Activated CD4-positive, CD25-positive, alpha-beta regulatory T cell treated with anti-CD3 and anti-CD28 coated beads, Interleukin-2, amount 50 U/mL, for 72 hours (primary cell): Measurements from ENCODE around the gene RP9.

ENCODE experiments used
- DNase-seq: peaks from one replicate; pipeline ENCODE4 v3.0.0; 2021

Gene RP9, protein sequence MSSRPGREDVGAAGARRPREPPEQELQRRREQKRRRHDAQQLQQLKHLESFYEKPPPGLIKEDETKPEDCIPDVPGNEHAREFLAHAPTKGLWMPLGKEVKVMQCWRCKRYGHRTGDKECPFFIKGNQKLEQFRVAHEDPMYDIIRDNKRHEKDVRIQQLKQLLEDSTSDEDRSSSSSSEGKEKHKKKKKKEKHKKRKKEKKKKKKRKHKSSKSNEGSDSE

GRCh38 chr7:33109005-33109757 is at the start of gene RP9:
Gene RP9, minus strand, starts transcription at chr7:33109404. Its CDS starts 32 bp downstream, at chr7:33109372.
- DNase-seq: peak; percentile 81

GRCh38 chr7:33157781-33158180 is 48.6 kb upstream of the RP9 start:
- DNase-seq: no peak

- no peak for DNase-seq
These were observed 48.1 kb upstream of the RP9 start for GRCh38 chr7:33157311-33157710.

DNA sequence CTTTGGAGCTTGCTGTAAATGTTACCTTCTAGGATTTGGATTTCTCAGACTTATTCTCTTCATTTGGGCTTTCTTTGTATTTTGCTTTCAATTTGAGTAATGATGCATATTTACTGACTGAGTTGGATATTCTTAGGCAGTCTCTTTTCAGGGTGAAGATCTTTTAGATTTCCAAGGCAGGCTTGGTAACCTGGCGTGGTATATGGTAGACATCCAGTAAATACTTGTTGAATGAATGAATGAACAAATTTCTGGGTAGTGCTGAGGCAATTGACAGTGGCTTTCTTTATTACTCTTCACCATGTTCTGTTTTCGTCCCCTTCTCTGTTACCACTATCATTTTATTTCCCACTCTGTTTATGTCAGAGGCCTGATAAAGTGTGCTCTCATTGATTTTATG is 47.2 kb upstream of the RP9 start:
- no peak for DNase-seq

DNA sequence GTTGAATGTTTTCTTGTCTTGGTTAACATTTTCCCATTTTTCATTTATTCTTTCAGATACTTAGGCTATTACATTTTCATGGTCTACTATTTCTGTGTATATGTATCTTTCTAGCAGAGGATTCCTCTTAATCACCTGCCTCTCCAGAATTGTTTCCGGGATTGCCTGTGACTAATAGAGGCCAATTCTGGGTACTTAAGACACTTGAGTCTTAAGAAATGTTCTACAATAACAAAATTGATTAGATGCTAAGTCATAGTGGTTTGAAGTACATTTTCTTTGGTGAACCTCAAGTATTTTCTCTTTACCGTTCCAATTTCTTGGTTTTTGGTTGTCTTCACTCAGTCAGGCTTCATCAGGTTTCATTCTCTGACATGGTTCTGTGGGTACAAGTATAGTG is 46.6 kb upstream of the RP9 start:
- DNase-seq: no peak

DNA sequence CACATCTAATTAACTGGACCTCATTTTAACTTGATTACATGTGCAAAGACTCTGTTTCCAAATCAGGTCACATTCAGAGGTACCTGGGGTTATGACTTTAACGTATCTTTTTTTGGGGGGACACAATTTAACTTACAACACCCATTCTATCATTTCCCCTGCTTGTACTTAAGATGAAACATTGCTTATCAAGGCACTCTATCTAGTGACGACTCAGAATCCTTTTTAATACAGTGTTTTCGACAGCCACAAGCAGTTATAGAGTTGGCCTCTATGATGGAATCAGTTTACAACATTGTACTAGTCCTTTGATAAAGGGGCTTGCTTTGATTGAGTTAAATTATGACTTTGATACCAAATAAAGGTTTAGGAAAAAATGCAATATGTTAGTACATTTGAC is 42.9 kb upstream of the RP9 start:
- no peak for DNase-seq

DNA sequence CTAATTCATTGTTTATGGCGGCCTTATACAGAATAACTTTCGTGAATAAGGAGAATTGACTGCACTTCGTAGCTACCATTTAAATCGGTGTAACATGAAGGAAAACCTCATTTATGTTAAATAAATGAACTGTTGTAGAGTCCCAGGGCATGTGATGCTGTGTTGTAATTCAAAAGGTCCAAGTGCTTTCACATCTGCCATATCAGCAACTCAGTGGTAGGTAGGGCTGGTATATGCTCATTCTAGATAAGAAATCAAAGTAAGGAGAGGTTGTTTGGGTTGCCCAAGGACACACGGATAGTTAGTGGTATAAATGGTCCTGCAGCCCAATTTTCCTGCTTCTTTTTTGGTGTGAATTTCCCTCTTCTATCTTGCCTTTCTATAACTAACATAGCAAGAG is 36.0 kb upstream of the RP9 start:
- no peak for DNase-seq

- DNase-seq: no peak
These were observed 35.0 kb upstream of the RP9 start for GRCh38 chr7:33143996-33144718.

DNA sequence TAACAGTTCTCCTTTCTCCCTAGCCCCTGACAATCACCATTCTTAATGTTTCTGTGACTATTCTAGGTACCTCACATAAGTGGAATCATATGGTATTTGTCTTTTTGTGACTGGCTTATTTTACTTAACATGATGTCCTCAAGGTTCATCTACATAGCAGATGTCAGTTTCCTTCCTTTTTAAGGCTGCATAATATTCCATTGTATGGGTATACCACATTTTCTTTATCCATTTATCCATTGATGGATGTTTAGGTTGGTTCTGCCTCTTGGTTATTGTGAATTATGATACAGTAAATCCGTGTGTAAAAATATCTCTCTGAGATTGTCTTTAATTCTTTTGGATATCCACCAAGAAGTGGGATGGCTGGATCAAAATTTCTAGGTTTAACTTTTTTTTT is 33.4 kb upstream of the RP9 start:
- no peak for DNase-seq

DNA sequence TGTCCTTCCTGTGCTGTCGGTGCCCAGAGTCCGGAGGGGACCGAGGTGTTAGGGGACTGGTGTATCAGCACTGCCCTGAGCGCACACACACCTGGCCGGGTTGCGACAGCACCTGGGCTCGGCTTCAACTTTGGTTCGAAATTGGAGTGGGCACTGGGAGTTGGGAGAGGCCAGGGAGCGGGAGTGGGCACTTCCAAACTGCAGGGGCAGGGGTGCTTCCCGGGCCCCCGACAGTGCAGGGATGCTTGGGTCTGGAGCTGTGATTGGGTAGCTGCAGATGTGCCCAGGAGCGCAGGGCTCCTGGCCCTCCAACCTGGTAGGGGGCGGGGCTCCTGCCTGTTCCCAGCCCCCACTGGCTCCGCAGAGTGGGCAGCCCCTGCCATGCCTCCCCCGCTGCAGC is 27.9 kb upstream of the RP9 start:
- no peak for DNase-seq

GRCh38 chr7:33130184-33130583 is 21.0 kb upstream of the RP9 start:
- DNase-seq: no peak

- DNase-seq: no peak
These were observed 20.6 kb upstream of the RP9 start for GRCh38 chr7:33129806-33130153.

DNA sequence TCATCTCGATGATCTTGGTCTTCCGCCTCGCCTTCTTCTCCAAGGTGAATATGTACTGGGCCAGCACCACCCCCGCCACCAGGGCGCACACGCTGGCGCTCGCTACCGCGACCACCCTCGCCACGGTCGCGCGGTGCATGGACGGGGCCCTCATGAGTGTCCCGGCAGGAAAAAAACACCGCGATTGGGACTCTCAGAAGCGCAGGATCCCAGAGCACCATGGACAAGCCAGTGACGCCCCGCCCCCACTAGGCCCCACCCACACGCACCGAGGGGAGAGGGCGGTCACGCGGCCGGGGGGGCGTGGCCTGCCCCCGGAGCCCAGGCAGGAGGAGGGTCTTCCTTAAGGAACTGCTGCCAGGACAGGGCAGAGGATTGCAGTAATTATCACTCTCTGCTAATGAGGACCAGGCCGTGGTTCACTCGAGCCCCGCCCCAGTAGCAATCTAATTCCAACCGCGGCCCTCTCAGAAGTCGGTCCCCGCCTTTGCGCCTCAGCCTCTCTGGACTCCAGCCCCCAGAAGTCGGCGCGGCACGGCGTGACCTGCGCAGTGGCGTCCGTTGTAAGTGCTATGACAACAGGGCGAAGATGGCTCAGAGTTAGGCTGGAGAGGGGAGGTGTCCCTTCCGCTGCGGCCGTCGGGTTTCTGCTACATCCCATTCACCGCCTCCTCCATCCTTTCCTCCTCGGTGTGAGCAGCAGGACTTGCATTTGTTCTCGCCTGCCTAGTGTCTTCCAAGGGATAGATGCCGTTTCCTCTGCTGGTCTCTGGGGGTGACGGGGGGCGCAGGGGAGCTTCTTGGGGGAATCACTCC is 20.0 kb upstream of the RP9 start, which contains the start of gene BBS9:
TSS of gene BBS9 (plus strand) at position 575 of the 816 bp plus-strand sequence. CDS start 16,689 bp downstream, outside the sequence.
- DNase-seq: peak; percentile 88

DNA sequence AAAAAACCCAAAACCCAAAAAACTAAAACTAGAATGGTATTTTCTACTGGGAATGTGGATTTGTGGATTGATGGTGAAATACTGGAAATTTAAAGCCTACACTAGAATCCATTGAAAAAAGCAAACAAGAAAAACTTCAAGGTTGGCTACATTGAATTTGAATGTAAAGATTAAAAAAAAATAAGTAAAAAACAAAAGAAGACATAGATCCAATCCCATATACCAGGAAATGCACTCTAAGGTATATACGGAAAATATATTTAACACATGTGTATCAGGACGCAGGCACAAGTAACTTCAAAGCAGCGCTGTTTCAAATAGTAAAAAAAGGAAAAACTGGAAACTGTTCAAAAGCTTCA is 19.4 kb upstream of the RP9 start:
- no peak for DNase-seq

GRCh38 chr7:33127085-33127484 is 17.9 kb upstream of the RP9 start:
- no peak for DNase-seq

DNA sequence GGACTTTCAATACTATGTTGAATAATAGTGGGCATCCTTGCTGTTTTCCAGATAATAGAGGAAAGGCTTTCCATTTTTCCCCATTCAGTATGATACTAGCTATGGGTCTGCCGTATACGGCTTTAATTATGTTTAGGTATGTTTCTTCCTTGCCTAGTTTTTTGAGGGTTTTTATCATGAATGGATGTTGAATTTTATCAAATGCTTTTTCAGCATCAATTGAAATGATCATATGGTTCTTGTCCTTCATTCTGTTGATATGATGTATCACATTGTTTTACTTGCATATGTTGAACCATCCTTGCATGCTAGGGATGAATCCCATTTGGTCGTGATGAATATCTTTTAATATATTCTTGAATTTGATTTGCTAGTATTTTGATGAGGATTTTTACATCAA is 9.2 kb upstream of the RP9 start:
- no peak for DNase-seq

DNA sequence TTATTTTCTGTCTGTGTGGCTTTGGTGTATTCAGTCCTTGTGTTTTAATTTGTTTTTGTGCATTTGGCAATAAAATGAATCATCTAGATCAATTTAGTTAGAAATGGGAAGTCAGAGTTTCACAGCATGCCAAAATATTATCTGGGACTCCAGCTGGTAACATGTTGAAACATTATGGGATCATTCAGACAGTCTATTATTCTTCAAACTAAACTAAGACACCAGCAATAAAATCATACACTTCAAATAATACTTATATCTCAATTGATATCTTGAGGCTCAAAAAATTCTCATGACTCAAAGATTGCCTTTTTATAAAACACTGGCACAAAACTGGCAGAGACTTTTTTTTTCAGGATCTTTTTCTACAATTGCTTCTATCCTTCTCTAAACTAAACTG is 5.8 kb upstream of the RP9 start:
- DNase-seq: no peak

GRCh38 chr7:33111614-33112013 is 2.4 kb upstream of the RP9 start:
- DNase-seq: no peak

DNA sequence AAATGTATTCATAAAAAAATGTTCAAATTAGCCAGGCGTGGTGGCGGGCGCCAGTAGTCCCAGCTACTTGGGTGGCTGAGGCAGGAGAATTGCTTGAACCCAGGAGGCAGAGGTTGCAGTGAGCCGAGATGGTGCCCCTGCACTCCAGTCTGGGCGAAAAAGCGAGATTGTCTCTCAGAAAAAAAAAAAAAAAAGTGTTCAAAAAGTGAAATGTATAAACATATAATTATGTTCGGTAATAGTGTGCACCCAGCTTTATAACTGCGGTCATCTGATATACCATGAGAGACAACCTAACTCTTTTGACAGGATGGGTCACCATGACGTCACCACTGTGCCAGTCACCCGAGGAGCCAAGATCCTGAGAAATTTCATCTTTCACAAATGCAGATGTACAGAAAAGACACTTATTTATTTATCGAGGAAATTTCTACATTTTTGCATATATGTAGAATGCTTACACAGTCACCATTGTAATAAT is 594 bp upstream of the RP9 start:
- DNase-seq: no peak

DNA sequence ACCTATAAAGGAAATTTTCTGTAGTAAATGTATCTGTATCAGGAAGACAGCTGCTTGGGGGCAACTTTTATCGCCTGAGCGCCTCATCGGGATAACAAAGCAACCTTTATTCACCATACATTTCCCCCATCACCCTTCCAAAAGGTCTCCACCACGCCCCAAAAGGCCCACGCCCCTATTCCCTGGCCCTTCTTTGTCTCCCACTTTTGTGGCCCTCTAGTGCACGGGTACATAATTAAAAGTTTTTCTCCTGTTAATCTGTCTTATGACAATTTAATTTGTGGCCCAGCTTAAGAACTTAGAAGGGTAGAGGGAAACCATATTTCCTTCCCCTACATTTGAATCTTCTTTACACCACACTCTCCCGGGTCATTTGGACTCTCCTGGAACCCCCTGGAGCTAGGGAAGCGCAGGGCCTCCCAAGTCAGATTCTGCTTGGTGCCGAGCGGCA is 625 bp downstream of the RP9 start:
- no peak for DNase-seq

DNA sequence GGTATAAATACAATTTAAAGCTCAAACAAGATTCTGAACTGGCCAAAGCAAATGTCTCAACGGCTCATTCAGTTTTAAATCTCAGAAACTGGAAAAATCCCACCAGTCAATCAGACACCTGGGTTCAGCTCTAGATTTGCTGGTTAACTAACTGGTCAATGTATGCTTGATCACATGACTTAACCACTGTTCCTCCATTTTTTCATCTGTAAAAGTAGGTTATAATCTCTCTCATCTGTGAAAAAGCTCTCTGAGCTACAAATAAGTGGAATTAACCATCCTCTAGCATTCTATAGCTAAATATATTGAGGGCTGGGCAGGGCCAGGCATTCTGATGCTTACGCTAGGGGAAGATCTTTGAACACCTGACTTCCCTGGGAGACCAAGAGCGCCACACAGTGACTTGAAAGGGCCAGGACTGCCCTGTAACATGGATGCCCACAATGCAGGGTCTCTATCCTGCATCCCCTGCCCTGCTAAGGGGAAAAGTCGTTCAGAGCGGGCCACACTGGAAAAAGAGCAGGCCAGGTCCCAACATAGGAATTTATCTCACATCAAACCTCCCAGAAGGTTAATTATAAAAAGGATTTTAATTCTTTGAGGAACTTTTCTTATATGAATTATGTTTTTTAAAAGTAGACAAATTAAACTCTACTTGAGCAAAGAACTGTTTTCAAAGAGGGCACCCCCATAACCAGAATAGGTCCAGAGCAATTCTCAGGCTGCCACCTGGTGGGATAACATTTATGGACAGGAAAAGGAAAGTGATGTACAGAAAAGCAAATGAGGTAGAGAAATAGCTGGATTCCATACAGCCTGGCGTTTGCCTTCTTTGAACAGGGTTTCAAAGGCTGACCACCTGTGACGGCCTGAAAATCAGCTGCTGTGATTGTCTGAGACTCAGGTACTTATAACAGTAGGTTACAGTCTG is 1.8 kb downstream of the RP9 start:
- peak; percentile 34 for DNase-seq

- DNase-seq: no peak
These were observed 7.3 kb downstream of the RP9 start for GRCh38 chr7:33101906-33102305.
